GM21619 (cell line): Measurements from ENCODE around the gene DPP10.
"Not testable (repeated sequence)": the region's sequence is repeated elsewhere in the genome, so short reads cannot be mapped to it uniquely, and the experiment has no call there.

Experiments
- ATAC-seq: cut with Tn5 transposase; IDR thresholded peaks from one replicate; pipeline ENCODE4 v1.9.1; 2021; ENCODE audit not compliant: unreplicated experiment

The DPP10 gene

DNA sequence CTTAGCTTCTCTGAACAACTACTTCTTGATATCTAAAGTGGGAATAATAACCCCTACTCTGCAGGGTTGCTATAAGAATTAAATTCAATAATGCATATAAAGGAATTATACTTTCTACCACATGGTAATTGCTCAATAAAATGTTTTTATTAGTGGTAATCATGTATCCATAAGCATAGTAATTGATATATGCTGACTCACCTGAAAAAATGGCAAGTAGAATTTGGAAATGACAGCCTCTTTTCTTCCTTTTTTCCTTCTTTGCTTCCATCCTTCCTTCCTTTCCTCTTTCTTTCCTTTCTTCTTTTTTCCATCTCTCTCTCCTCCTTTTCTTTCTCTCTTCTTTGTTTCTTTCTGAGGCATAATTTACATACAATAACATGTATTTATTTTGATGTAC, 65.3 kb downstream of the DPP10 start:
- ATAC-seq: no peak

DNA sequence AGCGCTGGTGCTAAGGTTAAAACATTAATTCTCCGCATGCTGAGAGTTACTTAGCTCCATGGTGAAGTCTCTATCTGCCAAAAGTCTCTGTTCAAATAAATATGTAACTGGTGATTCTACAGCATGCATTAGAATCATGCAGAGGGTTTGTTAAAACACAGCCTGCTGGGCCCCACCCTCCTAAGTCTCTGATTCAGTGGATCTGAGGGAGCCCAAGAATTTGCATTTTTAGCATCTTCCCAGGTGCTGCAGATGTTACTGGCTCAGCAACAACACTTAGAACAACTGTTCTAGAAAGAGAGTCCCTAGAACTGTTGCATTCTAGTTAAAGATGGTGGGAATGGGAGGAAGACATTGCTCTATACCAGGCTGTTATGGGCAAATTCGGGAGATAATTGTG, 73.4 kb downstream of the DPP10 start:
- ATAC-seq: no peak

DNA sequence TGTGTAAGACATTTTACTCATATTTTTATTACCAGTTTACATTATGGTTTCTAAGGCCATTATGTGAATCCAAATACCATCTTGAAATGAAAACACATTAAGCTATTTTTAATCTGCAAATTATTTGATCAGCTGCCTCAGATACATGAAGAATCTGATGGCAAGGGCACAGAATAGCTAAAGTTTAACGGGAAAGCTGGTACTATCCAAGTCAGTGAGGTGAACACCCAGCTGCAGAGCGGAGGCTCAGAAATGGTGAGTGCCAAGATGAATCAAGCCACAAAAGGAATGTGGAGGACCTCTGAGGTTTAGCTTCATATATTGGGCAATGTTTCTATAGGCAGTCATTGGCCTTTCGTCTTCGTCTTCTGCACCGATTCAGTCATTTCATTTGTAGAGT, 75.1 kb downstream of the DPP10 start:
- no peak for ATAC-seq

DNA sequence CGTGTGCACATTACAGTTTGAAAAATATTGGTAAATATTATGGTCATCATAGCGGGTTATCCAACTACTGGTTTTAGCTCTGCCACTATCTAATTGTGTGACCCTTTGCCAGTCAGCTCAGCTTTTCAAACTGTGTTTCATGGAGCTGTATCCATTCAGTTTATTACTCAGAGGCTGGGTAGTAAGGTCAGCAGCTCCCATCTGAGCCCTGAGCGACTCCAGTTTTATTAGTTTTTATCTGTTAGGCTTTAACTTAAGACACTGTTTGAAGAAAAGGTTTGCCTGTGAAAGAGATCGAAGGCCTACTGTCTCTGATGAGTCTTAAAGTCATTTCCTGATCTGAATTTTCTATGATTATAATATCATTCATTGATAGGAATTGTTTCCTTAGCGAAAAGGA, 76.3 kb downstream of the DPP10 start:
- no peak for ATAC-seq

GRCh38 chr2:114522612-114523011, 80.2 kb downstream of the DPP10 start:
- ATAC-seq: not testable (repeated sequence)

DNA sequence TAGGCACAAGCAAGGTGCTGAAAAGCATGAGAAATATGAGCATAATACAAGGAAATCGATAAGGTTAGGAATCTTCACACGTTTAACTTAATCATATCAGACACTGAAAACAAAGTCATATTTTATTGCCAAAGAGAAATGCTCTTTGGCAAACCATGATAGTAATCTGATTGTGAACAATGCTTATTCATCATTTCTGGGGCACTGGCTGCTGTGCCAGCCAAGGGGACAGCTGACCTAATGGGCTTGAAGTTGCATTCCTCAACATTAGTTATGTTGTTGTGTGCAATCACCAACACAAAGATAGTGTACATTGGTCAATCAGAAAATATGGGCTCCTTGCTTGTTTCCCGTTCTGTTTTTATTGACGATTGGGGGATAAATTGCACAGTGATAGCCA, 83.5 kb downstream of the DPP10 start:
- no peak for ATAC-seq

- ATAC-seq: no peak
These were observed 84.4 kb downstream of the DPP10 start for GRCh38 chr2:114526841-114527240.

DNA sequence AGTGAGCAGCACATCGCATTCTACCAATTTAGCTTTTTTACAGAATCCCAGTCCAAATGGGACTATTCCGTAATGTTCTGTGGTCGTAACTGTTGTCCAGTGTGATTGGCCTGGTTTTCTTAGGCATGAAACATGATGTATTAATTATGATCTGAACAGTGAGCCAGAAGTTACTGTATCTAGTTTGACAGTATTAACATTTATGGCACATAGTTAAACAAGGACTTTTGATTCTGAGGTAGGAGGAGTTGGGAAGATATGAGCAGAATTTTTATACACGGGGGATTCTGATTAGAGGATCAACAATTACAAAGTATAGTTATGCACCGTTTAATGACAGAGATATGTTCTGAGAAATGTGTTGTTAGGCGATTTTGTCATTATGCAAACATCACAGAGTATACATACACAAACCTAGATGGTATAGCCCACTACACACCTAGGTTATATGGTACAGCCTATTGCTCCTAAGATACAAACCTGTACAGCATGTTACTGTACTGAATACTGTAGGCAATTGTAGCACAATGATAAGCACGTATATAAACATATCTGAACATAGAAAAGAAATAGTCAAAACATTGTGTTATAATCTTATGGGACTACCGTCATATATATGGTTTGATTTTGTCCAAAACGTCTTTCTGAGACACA, 85.0 kb downstream of the DPP10 start:
- ATAC-seq: no peak

- no peak for ATAC-seq
These were observed 92.0 kb downstream of the DPP10 start for GRCh38 chr2:114534116-114535084.

DNA sequence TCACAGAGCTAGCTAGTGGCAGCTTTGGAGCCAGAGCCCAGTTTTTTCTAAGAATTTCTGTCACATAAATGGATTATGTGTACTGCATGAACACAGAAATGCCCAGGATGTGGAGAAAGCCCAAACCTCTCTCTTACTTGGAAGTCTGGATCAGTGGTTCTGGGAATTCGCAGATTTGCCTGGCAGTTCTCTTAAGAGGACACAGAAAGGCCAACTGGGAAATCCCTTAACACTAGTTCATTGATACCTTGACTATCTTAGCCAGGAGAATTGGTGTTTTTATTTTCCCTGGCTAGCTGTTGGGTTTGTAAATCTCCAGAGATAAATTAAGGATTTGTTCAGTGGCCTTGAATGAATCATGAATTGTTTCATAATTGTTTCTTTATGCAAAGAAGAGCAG, 95.3 kb downstream of the DPP10 start:
- ATAC-seq: no peak

GRCh38 chr2:114542695-114543094, 100.3 kb downstream of the DPP10 start:
- no peak for ATAC-seq

DNA sequence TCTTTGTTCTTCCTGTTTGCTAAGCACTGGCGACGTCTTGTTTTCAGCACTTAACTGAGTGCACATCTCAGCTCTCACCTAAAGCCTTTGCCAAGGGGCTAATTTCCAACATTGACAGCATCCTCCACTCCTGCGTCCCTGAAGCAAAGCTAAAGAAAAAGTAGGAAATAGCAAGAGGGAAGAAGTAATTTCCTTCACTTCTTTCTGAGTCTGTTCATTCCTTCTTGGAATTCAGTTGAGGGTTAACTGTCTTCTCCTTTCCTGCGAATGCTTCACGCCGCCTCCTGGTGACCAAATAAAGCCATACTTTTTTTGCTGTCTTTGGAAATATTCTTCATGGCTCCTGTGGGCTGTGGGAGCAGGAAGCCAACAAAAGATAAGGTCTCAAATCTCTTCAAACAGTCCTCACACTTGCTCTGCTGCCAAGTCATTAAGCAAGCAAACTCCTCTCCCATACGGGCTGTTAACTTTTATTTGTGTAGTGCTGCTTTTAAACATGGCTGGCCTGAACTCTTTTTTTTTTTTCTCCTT, 100.9 kb downstream of the DPP10 start:
- no peak for ATAC-seq

- ATAC-seq: no peak
These were observed 102.6 kb downstream of the DPP10 start for GRCh38 chr2:114545052-114545451.

- no peak for ATAC-seq
These were observed 104.1 kb downstream of the DPP10 start for GRCh38 chr2:114546531-114546930.

- no peak for ATAC-seq
These were observed 105.7 kb downstream of the DPP10 start for GRCh38 chr2:114548151-114548550.

GRCh38 chr2:114550364-114550763, 107.9 kb downstream of the DPP10 start:
- no peak for ATAC-seq

DNA sequence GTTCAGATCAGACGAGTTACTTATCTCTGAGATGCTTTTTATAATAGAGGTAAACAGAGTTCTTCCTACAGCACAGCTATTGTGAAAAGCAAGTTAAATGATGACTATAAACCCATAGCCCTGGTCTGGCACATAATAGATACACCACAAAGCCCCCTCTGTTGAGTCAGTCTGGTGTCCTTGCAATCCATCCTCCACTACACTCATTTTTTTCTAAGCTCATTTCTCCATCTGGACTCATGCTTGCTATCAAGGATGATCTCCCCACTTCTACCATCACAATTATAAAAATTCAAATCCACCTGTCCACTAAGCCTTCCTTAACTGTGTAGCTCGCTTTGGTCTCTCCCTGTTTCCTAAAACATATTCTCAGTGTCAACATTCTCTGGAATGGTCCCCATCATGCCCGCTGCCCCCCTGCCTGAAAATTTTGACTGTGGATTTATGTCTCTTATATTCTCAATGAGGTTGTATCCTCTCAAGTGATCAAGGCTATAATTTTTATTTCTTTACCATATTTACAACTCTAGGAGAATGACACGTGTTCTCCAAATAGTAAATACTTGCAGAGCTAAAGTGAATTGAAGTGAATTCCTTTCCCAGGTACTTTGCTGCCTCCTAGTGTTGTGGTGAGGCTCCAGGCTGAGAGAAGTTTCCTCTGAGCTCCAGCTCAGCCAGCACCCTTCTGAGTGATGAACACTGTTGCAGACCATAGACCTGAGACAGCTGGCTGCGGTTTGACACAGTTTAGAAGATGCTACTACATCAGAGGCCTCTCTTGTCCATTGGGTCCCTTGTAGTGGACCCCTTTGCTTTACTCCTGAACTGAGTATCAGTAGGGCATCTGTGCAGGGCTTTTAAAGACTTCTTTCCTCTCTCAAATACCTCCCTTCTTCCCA, 108.7 kb downstream of the DPP10 start:
- ATAC-seq: no peak

DNA sequence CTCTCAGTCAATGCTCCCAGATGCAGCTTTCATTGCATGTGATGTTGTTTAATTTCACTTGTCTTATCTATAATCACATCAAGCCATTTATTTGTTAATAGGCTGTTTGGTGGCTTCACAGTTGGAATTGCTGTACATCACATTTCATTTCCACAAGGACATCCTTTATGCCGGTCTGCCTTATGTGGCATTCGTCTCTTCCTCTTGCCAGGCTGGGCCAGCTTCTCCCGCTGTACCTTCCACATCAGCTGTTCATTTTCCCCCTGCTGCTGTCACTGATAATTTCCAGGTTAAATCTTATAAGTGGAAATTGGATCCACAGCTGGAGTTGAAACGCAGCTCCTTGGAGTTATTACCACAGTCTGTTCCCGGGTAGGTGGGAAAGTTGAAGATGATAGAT, 110.6 kb downstream of the DPP10 start:
- ATAC-seq: no peak

DNA sequence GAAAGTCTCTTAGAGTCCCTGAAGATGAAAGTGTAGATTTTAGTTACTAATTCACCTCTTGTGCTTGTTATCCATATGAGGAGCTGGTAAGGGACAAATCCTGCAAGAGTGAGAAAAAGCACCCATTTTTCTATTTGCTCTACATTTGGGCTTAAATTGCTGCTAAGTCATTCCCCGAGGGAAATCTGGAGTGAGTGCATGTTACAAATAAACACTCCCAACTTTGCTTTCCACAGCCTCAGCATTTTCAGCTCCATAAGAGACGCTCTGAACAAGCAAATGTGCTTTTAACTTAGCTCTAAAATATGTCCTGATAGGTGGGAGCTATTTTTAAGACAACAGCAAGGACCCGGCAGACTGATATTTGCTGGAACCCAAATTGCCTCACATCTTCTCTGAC, 126.7 kb downstream of the DPP10 start:
- no peak for ATAC-seq

- no peak for ATAC-seq
These were observed 135.2 kb downstream of the DPP10 start for GRCh38 chr2:114577657-114578056.

DNA sequence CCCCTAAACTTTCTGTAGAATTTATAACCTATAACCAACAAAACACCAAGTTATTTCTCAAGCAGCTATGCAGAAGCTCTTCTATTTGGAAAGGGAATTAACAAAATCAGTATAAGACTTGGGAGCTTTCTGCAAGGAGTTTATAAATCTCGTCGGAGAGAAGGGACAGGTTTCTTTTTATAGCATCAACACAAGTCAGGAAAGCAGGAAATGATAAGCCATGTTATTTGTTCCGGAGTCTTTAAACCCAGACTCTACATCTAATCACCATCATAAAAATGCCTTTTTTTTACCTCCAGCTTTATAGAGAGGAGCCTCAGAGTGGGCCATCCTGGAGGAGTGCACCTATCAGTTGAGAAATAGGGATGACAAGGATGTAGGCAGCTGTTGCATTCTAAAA, 137.1 kb downstream of the DPP10 start:
- no peak for ATAC-seq
